Vagina (tissue), 2 donors: ENCODE results near the gene DLG5. TPM values are rescaled to one million over a fixed set of nuclear protein-coding genes. Genes with fewer than 3 reads are reported as not detected.

ENCODE experiments used
- DNase-seq, 2 donors: peaks; one replicate each; pipeline ENCODE4 v3.0.0-alpha.2; 2017; ENCODE audit errors: extremely low spot score in 2 of 2
- H3K27ac ChIP-seq: fragments of 200-600 bp; sonication (generic); one replicate; pipeline ENCODE4 v1.5.1; 2019
- H3K27me3 ChIP-seq: fragments of 200-600 bp; sonication (generic); one replicate; pipeline ENCODE4 v1.5.1; 2019
- H3K36me3 ChIP-seq, 2 donors: fragments of 200-600 bp; sonication (generic); one replicate each; pipeline ENCODE4 v1.5.1; 2017 to 2019
- H3K4me1 ChIP-seq: fragments of 200-600 bp; sonication (generic); one replicate; pipeline ENCODE4 v1.5.1; 2019
- H3K4me3 ChIP-seq, 2 donors: fragments of 200-600 bp; sonication (generic); 1 replicate in 1 of 2; 2 replicates in 1 of 2; pipeline ENCODE4 v1.5.1; 2016 to 2019
- H3K9me3 ChIP-seq: fragments of 200-600 bp; sonication (generic); one replicate; pipeline ENCODE4 v1.5.1; 2019
- POLR2A ChIP-seq, 2 donors: fragments of 450-650 bp; IDR thresholded peaks; one replicate each; pipeline ENCODE4 v1.6.1; 2017; ENCODE audit warnings: antibody characterized with exemption in 2 of 2, mild to moderate bottlenecking in 2 of 2, moderate library complexity in 2 of 2
- POLR2AphosphoS5 ChIP-seq, 2 donors: sonication (generic); formaldehyde crosslinking; IDR thresholded peaks; one replicate each; pipeline ENCODE4 v1.9.0; 2017; ENCODE audit warnings: antibody characterized with exemption in 2 of 2, mild to moderate bottlenecking in 2 of 2, low read depth in 1 of 2; ENCODE audit not compliant: insufficient read depth in 1 of 2
- intact Hi-C: fragments of 100-400 bp; cut with DNase I; formaldehyde crosslinking; loops from one replicate; pipeline ENCODE4 v1.15.1; 2023
- total RNA-seq: library from RNA; depleted of rRNA; stranded (reverse); fragments of >200 nt; gene quantifications from one replicate; pipeline ENCODE4 v1.2.3, GENCODE V29; 2016
- TF ChIP-seq, protein P1 (sequence below), 3 experiments: fragments of 450-650 bp in 2 of 3; fragments of 200-600 bp in 1 of 3; sonication (generic) in 1 of 3; IDR thresholded peaks; one replicate each; pipeline ENCODE4 v1.5.1; 2017 to 2019; ENCODE audit warnings: antibody characterized with exemption in 3 of 3, mild to moderate bottlenecking in 2 of 3, moderate library complexity in 2 of 3

DLG5 gene
- total RNA-seq, 1 donor from 2014 or later = 57.5 TPM

DNA sequence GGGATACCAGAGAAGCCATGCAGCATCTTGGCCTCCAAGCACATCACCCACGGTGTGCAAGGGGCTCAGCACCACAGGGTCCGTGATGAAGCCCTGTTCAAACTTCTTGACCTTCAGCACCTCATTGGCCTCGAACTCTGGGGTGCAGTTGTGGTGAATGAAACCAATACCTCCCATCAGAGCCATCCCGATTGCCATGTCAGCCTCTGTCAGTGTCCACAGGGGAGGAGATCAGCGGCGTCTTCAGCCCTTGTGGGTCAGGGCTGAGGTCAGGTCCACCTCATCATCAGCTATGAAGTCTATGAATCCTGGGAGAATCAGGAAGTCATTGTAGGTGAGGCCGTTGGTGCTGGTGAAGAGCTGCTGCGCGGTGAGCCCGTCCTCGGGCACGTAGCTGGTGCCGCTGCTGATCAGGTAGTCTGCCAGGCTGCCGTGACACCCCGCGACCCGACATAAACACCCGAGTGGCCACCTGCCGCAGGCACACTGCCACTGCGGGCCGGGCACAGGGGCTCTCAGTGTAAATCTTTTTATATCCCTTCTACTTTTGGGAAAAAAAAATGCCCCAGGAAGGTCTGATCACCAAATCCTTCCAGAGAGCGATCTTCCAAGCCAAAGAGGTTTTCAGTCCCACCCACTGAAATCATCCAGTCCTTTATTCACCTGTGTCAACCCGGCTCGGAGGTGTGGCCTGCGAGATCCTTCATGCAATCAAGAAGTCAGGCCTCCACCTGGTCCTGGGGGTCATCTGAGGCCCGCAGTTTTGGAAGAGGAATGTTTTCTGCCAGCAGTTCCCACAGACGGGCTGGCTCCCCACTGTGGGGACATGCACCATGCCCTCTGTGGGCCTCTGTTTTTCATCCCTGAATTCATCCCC, 144.9 kb downstream of the DLG5 start:
- Histone ChIP-seq H3K9me3 (no peaks in the 10 kb centered on the region), H3K27ac (no peak overlapping the region), H3K4me1 (no peaks in the 10 kb centered on the region), H3K36me3 (peaks cover 0 to 20% of the 10 kb centered on the region in 2 donors), H3K4me3 (no peak overlapping the region), H3K27me3 (no peaks in the 10 kb centered on the region)
- intact Hi-C loops = no loop called here
- no peak for TF ChIP-seq POLR2A (IDR thresholded peaks at IDR 0.05)
- TF ChIP-seq, protein P1, sequence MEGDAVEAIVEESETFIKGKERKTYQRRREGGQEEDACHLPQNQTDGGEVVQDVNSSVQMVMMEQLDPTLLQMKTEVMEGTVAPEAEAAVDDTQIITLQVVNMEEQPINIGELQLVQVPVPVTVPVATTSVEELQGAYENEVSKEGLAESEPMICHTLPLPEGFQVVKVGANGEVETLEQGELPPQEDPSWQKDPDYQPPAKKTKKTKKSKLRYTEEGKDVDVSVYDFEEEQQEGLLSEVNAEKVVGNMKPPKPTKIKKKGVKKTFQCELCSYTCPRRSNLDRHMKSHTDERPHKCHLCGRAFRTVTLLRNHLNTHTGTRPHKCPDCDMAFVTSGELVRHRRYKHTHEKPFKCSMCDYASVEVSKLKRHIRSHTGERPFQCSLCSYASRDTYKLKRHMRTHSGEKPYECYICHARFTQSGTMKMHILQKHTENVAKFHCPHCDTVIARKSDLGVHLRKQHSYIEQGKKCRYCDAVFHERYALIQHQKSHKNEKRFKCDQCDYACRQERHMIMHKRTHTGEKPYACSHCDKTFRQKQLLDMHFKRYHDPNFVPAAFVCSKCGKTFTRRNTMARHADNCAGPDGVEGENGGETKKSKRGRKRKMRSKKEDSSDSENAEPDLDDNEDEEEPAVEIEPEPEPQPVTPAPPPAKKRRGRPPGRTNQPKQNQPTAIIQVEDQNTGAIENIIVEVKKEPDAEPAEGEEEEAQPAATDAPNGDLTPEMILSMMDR (IDR thresholded peaks at IDR 0.05) = no peak
- TF ChIP-seq POLR2AphosphoS5 (IDR thresholded peaks at IDR 0.05; ENCODE audit: insufficient read depth in 1 of 2, low read depth in 1 of 2) = no peak
- DNase-seq = no peak

DNA sequence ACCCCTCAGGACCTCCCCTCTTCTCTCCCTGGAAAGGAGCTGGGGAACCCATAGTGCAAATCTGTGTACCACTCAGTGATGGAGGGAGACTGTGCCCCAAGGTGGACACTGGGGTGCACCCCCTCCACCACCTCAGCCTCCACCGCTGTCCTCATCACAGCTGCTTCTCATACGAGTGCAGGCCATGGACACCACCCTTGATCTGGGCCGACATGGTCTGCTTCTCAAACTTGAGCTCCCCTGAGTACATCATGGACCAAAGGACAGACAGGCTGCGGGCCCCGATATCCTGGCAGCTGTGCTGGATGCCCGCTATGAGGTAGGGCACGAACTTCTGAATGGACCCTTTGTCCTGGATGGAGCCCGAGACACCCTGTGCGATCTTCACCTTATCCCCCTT, 146.4 kb downstream of the DLG5 start:
- no peak overlapping the region for H3K27ac ChIP-seq
- no peak overlapping the region for H3K4me3 ChIP-seq
- intact Hi-C loops = no loop called here
- no peaks in the 10 kb centered on the region for H3K4me1 ChIP-seq
- H3K9me3 ChIP-seq = no peaks in the 10 kb centered on the region
- no peak for DNase-seq
- no peaks in the 10 kb centered on the region for H3K27me3 ChIP-seq
- TF ChIP-seq, protein P1 (IDR thresholded peaks at IDR 0.05) = no peak
- TF ChIP-seq POLR2AphosphoS5 (IDR thresholded peaks at IDR 0.05; ENCODE audit: insufficient read depth in 1 of 2, low read depth in 1 of 2) = no peak
- no peak for TF ChIP-seq POLR2A (IDR thresholded peaks at IDR 0.05)
- H3K36me3 ChIP-seq = peaks cover 0 to 20% of the 10 kb centered on the region in 2 donors

DNA sequence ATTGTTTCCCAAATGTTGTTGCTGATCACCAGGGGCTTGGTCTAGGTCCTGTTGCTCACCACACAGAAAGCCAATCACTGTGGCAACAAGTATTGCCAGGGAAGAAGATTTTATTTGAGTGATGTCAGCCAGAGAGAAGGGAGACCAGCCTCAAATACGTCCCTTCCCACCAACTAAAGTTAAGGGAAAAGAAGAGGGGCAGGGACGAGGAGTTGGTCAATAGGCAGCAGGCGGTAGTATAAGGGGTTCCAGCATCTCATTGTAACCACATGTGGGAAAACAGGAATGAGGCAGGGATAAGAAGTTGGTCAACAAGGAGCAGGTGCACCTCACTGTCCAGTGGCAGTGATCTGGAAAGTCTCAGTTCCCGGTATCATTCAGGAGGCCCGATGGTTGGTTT, 150.1 kb downstream of the DLG5 start:
- H3K9me3 ChIP-seq = no peaks in the 10 kb centered on the region
- intact Hi-C loops = no loop called here
- no peaks in the 10 kb centered on the region for H3K27me3 ChIP-seq
- TF ChIP-seq POLR2A (IDR thresholded peaks at IDR 0.05) = no peak
- TF ChIP-seq, protein P1 (IDR thresholded peaks at IDR 0.05) = no peak
- no peak for TF ChIP-seq POLR2AphosphoS5 (IDR thresholded peaks at IDR 0.05; ENCODE audit: insufficient read depth in 1 of 2, low read depth in 1 of 2)
- peak in 1 of 2 donors; percentile 6 for DNase-seq
- no peaks in the 10 kb centered on the region for H3K36me3 ChIP-seq
- no peaks in the 10 kb centered on the region for H3K4me1 ChIP-seq
- no peak overlapping the region for H3K27ac ChIP-seq
- no peak overlapping the region for H3K4me3 ChIP-seq

DNA sequence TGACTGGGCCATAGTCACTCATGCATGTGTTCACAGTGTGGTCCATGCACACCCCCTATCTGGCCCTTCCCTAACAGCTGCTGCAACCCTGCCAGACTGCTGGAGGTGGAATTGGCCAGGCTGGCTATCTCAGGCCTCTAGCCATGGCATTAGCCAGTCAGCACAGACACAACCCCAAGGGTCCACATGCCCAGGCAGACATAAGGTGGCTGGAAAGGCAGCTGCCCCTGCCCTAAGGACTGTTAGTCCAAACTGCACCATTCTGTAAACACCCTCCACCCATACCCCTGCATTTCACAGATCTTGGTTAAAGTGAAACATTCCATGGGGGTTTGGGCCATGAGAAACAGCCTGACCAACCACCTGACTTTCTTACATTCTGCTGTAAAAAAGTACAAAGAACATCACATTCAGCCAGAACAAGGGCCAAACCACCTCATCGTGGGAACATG, 151.6 kb downstream of the DLG5 start:
- H3K4me3 ChIP-seq = no peak overlapping the region
- no peaks in the 10 kb centered on the region for H3K9me3 ChIP-seq
- DNase-seq = peak in 1 of 2 donors; percentile 40
- H3K36me3 ChIP-seq = no peaks in the 10 kb centered on the region
- TF ChIP-seq POLR2AphosphoS5 (IDR thresholded peaks at IDR 0.05; ENCODE audit: insufficient read depth in 1 of 2, low read depth in 1 of 2) (no peak), POLR2A (IDR thresholded peaks at IDR 0.05) (no peak)
- TF ChIP-seq, protein P1 (IDR thresholded peaks at IDR 0.05) = no peak
- no peaks in the 10 kb centered on the region for H3K4me1 ChIP-seq
- intact Hi-C loops = no loop called here
- H3K27ac ChIP-seq = no peak overlapping the region
- no peaks in the 10 kb centered on the region for H3K27me3 ChIP-seq
